Measurements from ENCODE around the gene CCDC188.
"Not testable (repeated sequence)": the region's sequence is repeated elsewhere in the genome, so short reads cannot be mapped to it uniquely, and the experiment has no call there.

Gene CCDC188

GRCh38 chr22:20169253-20169822 is 18.5 kb upstream of the CCDC188 start:
- no peak for DNase-seq

- DNase-seq = no peak
Measured at GRCh38 chr22:20167643-20168322, 16.9 kb upstream of the CCDC188 start.

GRCh38 chr22:20166703-20167102 is 15.8 kb upstream of the CCDC188 start:
- no peak for DNase-seq

- DNase-seq = no peak
Measured at GRCh38 chr22:20165913-20166312, 15.1 kb upstream of the CCDC188 start.

GRCh38 chr22:20165421-20165820 is 14.6 kb upstream of the CCDC188 start:
- DNase-seq = no peak

- DNase-seq = peak; percentile 6
Measured at GRCh38 chr22:20164863-20165262, 14.0 kb upstream of the CCDC188 start.

- DNase-seq = no peak
Measured at GRCh38 chr22:20160041-20160440, 9.2 kb upstream of the CCDC188 start.

- DNase-seq = not testable (repeated sequence)
Measured at GRCh38 chr22:20159531-20159930, 8.7 kb upstream of the CCDC188 start.

GRCh38 chr22:20159076-20159475 is 8.2 kb upstream of the CCDC188 start:
- DNase-seq = no peak

- no peak for DNase-seq
Measured at GRCh38 chr22:20158391-20159036, 7.7 kb upstream of the CCDC188 start.

GRCh38 chr22:20157430-20158183 is 6.8 kb upstream of the CCDC188 start:
- no peak for DNase-seq

- DNase-seq = peak; percentile 70
Measured at GRCh38 chr22:20156611-20157429, 6.0 kb upstream of the CCDC188 start.

GRCh38 chr22:20156042-20156389 is 5.2 kb upstream of the CCDC188 start:
- DNase-seq = no peak

- peak; percentile 62 for DNase-seq
Measured at GRCh38 chr22:20155330-20156041, 4.6 kb upstream of the CCDC188 start.

GRCh38 chr22:20154602-20155187 is 3.8 kb upstream of the CCDC188 start:
- DNase-seq = peak; percentile 9

- DNase-seq = no peak
Measured at GRCh38 chr22:20153945-20154344, 3.1 kb upstream of the CCDC188 start.

- no peak for DNase-seq
Measured at GRCh38 chr22:20152464-20152890, 1.6 kb upstream of the CCDC188 start.

- no peak for DNase-seq
Measured at GRCh38 chr22:20151276-20151588, 377 bp upstream of the CCDC188 start.

GRCh38 chr22:20149257-20150250 is 1.3 kb downstream of the CCDC188 start:
- DNase-seq = no peak

- no peak for DNase-seq
Measured at GRCh38 chr22:20148414-20148813, 2.4 kb downstream of the CCDC188 start.
